Thyroid gland (tissue), 4 donors: ENCODE measurements around the gene ZNF740.

ENCODE experiments used
- CTCF ChIP-seq, 6 experiments: fragments of 200-600 bp in 3 of 6; fragments of 450-650 bp in 3 of 6; sonication (generic) in 3 of 6; IDR thresholded peaks; one replicate each; pipeline ENCODE4 v1.5.1; 2016 to 2019; ENCODE audit warnings: antibody characterized with exemption in 6 of 6, mild to moderate bottlenecking in 2 of 6, inconsistent platforms in 1 of 6, moderate library complexity in 1 of 6
- POLR2A ChIP-seq, 2 donors: fragments of 450-650 bp; IDR thresholded peaks; one replicate each; pipeline ENCODE4 v1.6.1; 2017; ENCODE audit warnings: antibody characterized with exemption in 2 of 2, mild to moderate bottlenecking in 2 of 2, moderate library complexity in 1 of 2

DNA sequence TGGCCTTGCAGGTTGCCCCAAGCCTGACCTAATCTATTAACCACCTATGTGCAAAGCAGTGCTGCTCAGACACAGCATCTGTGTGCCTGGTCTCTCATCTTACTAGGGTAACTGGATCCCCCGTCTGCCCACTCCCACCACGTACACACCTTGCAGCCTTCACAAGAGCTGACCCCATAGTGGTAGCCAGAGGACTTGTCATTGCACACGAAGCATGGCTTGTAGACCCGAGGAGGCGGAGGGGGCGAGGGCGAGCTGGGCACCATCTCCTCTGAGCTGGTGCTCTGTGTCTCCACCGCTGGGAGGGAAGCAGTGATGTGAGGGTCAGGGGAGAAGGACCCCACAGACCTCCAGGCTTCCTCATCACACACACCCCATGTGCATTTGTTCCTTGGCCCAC lies 35.0 kb downstream of the ZNF740 start:
- TF ChIP-seq CTCF (IDR thresholded peaks at IDR 0.05), result no peak
- no peak for TF ChIP-seq POLR2A (IDR thresholded peaks at IDR 0.05)
